ENCODE data around the gene FOXJ3. TPM values are rescaled to one million over a fixed set of nuclear protein-coding genes. Genes with fewer than 3 reads are reported as not detected.

The FOXJ3 gene
- total RNA-seq, 1 experiment from 2014 or later = 55.3 TPM

DNA sequence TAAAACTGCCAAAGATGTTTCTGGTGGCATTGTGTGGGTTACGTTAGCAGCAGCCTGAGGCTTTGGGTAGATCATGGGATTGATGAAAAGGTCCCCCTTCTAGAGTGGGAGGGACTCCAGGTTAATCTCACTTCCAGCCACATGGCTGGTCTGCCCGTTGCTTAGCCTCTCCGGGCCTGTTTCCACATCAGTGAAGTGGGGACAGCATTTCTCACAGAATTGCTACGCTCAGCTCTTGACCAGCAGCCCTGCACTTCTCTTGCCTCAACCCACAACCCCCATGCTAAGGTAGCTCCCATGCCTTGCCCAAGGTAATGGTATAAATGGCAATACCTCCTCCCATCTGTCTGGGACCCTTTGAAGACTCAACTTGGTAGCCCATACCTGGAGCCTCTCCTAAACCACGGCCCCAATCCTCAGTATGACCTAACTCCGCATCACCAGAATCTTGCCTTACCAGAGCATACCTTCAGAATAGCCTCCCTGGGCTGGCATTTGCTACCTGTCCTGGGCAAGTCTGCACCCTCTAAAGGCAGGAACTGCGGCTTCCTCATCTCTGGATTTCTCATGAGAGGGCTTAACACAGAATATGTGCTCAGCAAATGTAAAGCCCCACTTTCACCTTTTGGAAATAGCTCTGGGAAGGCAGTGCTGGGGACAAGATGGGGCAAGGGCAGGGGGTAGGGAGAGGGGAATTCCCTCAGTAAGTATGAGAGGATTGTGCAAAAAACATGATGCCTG is 159.6 kb downstream of the FOXJ3 start:
- intact Hi-C loops (cut with micrococcal nuclease; ENCODE audit: unreplicated experiment) (loop anchor here (5.0 to 10.0 kb wide), 2 partner anchors 139 to 162 kb away; partner anchors contain the start of gene FOXJ3), in situ Hi-C loops (cut with HindIII; ENCODE audit: low pct_unique_long_range_greater_than_20kb, low sequenced_read_pairs) (no loop called here)
- DNase-seq (ENCODE audit: low read depth, low spot score) (no peak), ATAC-seq (no peak)
- no peak overlapping the region for H3K27ac ChIP-seq (ENCODE audit: low read length)
- no peaks in the 10 kb centered on the region for H3K9me3 ChIP-seq (ENCODE audit: control insufficient read depth, insufficient read depth, low read depth, low read length)
- TF ChIP-seq TCF7L2 (IDR thresholded peaks at IDR 0.05; ENCODE audit: low read depth, low read length) (no peak), POLR2AphosphoS5 (IDR thresholded peaks at IDR 0.05; ENCODE audit: low read depth, low read length) (no peak), SIN3A (IDR thresholded peaks at IDR 0.05; ENCODE audit: borderline replicate concordance, insufficient read depth, low read depth, low read length) (no peak)
- TF ChIP-seq, protein P1, sequence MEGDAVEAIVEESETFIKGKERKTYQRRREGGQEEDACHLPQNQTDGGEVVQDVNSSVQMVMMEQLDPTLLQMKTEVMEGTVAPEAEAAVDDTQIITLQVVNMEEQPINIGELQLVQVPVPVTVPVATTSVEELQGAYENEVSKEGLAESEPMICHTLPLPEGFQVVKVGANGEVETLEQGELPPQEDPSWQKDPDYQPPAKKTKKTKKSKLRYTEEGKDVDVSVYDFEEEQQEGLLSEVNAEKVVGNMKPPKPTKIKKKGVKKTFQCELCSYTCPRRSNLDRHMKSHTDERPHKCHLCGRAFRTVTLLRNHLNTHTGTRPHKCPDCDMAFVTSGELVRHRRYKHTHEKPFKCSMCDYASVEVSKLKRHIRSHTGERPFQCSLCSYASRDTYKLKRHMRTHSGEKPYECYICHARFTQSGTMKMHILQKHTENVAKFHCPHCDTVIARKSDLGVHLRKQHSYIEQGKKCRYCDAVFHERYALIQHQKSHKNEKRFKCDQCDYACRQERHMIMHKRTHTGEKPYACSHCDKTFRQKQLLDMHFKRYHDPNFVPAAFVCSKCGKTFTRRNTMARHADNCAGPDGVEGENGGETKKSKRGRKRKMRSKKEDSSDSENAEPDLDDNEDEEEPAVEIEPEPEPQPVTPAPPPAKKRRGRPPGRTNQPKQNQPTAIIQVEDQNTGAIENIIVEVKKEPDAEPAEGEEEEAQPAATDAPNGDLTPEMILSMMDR (IDR thresholded peaks at IDR 0.05) = no peak
- TF ChIP-seq, protein P2, sequence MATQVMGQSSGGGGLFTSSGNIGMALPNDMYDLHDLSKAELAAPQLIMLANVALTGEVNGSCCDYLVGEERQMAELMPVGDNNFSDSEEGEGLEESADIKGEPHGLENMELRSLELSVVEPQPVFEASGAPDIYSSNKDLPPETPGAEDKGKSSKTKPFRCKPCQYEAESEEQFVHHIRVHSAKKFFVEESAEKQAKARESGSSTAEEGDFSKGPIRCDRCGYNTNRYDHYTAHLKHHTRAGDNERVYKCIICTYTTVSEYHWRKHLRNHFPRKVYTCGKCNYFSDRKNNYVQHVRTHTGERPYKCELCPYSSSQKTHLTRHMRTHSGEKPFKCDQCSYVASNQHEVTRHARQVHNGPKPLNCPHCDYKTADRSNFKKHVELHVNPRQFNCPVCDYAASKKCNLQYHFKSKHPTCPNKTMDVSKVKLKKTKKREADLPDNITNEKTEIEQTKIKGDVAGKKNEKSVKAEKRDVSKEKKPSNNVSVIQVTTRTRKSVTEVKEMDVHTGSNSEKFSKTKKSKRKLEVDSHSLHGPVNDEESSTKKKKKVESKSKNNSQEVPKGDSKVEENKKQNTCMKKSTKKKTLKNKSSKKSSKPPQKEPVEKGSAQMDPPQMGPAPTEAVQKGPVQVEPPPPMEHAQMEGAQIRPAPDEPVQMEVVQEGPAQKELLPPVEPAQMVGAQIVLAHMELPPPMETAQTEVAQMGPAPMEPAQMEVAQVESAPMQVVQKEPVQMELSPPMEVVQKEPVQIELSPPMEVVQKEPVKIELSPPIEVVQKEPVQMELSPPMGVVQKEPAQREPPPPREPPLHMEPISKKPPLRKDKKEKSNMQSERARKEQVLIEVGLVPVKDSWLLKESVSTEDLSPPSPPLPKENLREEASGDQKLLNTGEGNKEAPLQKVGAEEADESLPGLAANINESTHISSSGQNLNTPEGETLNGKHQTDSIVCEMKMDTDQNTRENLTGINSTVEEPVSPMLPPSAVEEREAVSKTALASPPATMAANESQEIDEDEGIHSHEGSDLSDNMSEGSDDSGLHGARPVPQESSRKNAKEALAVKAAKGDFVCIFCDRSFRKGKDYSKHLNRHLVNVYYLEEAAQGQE (IDR thresholded peaks at IDR 0.05; ENCODE audit: insufficient read depth in 1 of 2, low read depth in 2 of 2, low read length in 1 of 2) = no peak
- ChIA-PET POLR2A (interaction anchor here (0.7 kb wide), 1 partner anchor 128 kb away, joined by 4 read pairs; no protein-coding TSS in a partner anchor), CTCF (interaction anchor here (0.6 kb wide), 1 partner anchor 158 kb away, joined by 4 read pairs; no protein-coding TSS in a partner anchor)
- H3K27me3 ChIP-seq (ENCODE audit: control insufficient read depth, insufficient read depth, low read length) = no peaks in the 10 kb centered on the region
- H3K4me1 ChIP-seq (ENCODE audit: control insufficient read depth, insufficient read depth, low read length) = no peaks in the 10 kb centered on the region; the same call in 1 of the 2 replicates
- no peak overlapping the region for H3K4me3 ChIP-seq (ENCODE audit: low read depth in 2 of 2, low read length in 2 of 2)
- H3K36me3 ChIP-seq (ENCODE audit: control insufficient read depth, insufficient read depth, low read length) = peaks cover 7% of the 10 kb centered on the region; the same call in 1 of the 2 replicates
- no TSS peak for BruUV-seq (replicated peaks)

DNA sequence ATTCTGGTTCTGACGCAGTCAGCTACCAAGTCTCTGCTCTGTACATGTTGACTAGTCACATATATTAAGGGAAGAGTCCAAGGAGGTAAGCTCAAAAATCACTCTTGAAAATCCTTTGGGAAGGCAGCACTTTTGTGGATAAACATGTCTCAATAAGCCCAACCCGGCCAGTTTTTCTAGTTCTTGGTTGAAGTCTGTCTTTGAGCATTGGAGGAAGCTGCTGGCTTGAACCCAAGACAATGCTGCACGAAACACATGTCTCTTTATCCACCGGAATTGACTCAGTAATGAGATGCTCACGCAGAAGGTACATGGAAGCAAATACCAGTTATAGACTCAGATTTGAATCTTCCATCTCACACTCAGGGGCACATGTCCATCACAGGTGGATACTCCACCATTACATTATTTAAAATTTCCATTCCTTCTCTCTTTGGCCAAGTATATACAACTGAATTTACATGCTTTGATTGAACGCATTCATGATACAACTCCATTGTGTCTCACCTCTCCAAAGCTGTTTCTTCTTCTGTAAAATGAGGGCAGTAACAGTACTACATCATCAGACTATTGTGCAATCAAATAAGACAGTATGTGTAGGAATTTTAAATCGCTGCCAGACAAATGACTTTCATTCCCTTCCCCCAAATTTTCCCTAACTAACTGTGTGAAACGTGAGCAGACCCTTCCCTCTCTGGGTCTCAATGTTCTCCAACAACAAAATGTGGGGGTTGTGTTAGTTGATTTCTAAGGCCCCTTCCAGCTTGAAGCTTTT is 160.9 kb downstream of the FOXJ3 start:
- intact Hi-C loops (cut with micrococcal nuclease; ENCODE audit: unreplicated experiment) = loop anchor here (10.0 kb wide), 1 partner anchor 141 kb away; no protein-coding TSS in a partner anchor
- TF ChIP-seq, protein P1 (IDR thresholded peaks at IDR 0.05) = no peak
- TF ChIP-seq TCF7L2 (IDR thresholded peaks at IDR 0.05; ENCODE audit: low read depth, low read length) (no peak), POLR2AphosphoS5 (IDR thresholded peaks at IDR 0.05; ENCODE audit: low read depth, low read length) (no peak), SIN3A (IDR thresholded peaks at IDR 0.05; ENCODE audit: borderline replicate concordance, insufficient read depth, low read depth, low read length) (no peak)
- TF ChIP-seq, protein P2 (IDR thresholded peaks at IDR 0.05; ENCODE audit: insufficient read depth in 1 of 2, low read depth in 2 of 2, low read length in 1 of 2) = no peak
- in situ Hi-C loops (cut with HindIII; ENCODE audit: low pct_unique_long_range_greater_than_20kb, low sequenced_read_pairs) = no loop called here
- Histone ChIP-seq H3K4me3 (ENCODE audit: low read depth in 2 of 2, low read length in 2 of 2) (no peak overlapping the region), H3K4me1 (ENCODE audit: control insufficient read depth, insufficient read depth, low read length) (no peaks in the 10 kb centered on the region; the same call in 1 of the 2 replicates), H3K9me3 (ENCODE audit: control insufficient read depth, insufficient read depth, low read depth, low read length) (no peaks in the 10 kb centered on the region), H3K27me3 (ENCODE audit: control insufficient read depth, insufficient read depth, low read length) (no peaks in the 10 kb centered on the region), H3K36me3 (ENCODE audit: control insufficient read depth, insufficient read depth, low read length) (no peaks in the 10 kb centered on the region; the same call in 1 of the 2 replicates), H3K27ac (ENCODE audit: low read length) (no peak overlapping the region)
- ChIA-PET POLR2A (no interaction called here), CTCF (interaction anchor here (0.6 to 1.1 kb wide), 6 partner anchors 15 to 164 kb away, joined by 3 to 9 read pairs (median 4); no protein-coding TSS in a partner anchor)
- no TSS peak for BruUV-seq (replicated peaks)
- ATAC-seq = no peak
- DNase-seq (ENCODE audit: low read depth, low spot score) = no peak
